Raji (cell line): ENCODE measurements around the gene SLC34A3.

Experiments used
- POLR2A ChIP-seq: IDR thresholded peaks from 2 replicates; pipeline ENCODE4 v1.6.1; 2011; ENCODE audit warnings: low read depth, low read length, control low read depth; ENCODE audit not compliant: insufficient read depth

The SLC34A3 gene

GRCh38 chr9:137230705-137231371, at the start of gene SLC34A3:
SLC34A3 (plus strand) TSS chr9:137230901; CDS start chr9:137231703, 802 bp downstream.
- TF ChIP-seq POLR2A: 0 out of 2 replicates have a peak, but pooled peaks have one; percentile 16

GRCh38 chr9:137181680-137182079, 49.0 kb upstream of the SLC34A3 start:
- no peak for TF ChIP-seq POLR2A

DNA sequence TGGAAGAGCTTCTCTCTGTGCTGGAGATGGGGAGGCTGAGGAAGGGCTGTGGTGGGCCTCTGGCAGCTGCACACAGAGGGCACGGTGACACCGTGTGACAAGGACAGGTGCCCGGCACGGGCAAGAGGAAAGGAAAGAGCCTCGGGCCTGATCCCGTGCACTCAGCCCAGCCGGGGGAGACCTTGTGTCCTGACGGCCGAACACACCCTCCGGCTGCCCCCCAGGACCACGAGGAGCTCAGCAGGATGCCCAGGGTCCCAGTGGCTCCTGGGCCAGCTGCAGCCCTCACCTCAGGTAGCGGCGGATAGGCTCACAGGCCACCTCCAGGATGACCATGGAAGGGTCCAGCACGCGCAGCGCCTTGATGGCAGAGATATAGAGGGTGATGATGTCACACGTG, 47.9 kb upstream of the SLC34A3 start:
- no peak for TF ChIP-seq POLR2A

- TF ChIP-seq POLR2A: no peak
Measured at GRCh38 chr9:137183980-137184595, 46.6 kb upstream of the SLC34A3 start.

GRCh38 chr9:137184881-137185660, 45.6 kb upstream of the SLC34A3 start:
- TF ChIP-seq POLR2A: no peak

GRCh38 chr9:137185921-137186320, 44.8 kb upstream of the SLC34A3 start:
- TF ChIP-seq POLR2A: no peak

DNA sequence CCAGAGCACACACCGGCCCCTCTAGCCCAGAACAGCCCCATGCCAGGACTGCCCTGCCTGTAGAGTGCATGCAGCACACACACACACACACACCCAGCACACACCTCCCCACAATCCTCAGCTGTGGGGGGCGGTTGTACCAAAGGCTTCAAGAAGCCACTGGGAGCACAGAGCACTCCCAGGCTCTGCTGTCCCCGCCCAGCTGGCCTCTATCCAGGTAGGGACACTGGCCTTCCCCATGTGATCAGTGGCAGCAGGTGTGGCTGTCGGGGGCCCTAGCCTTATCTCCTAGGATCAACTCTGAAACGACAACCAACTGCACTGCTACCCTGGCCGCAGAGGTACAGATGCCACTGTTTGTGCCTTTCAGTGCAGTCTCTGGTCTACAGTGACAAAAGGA, 44.3 kb upstream of the SLC34A3 start:
- TF ChIP-seq POLR2A: no peak

DNA sequence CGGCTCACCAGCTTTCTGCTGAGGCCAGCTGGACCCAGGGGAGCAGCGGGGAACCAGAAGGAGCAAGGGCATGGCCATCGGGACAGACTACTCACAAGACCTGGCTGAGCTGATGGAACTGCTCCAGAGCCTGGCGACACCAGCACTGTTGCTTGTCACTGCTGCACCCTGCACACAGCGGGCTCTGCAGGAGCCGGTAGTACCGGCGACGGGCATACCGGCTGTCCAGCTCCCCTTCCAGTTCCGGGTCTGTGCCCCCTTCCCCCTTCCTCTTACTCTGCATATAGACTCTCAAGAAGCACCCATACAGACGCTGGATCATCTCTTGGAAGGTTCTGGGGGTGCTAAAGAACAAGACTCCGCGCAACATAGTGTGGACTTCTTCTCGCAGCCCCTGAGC, 43.3 kb upstream of the SLC34A3 start:
- TF ChIP-seq POLR2A: no peak

DNA sequence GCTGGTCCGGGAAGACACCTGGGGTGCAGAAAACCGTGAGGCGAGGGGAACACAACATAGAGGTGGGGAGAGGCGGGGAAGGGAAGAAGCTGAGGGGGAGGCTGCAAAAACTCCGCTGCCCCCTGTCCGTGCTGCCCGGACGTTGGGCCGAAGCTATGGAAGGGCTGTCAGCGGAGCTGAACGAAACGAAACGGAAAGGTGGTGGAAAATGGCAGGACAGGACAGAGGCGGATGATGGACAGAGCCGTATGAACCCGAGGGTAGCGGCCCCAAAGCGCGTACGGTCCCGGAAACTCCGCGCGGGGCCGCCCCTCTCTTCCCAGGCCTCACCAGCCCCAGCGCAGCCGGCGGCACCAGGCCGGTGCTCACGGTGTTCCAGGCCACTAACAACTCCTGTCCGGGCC, 42.6 kb upstream of the SLC34A3 start:
- no peak for TF ChIP-seq POLR2A

DNA sequence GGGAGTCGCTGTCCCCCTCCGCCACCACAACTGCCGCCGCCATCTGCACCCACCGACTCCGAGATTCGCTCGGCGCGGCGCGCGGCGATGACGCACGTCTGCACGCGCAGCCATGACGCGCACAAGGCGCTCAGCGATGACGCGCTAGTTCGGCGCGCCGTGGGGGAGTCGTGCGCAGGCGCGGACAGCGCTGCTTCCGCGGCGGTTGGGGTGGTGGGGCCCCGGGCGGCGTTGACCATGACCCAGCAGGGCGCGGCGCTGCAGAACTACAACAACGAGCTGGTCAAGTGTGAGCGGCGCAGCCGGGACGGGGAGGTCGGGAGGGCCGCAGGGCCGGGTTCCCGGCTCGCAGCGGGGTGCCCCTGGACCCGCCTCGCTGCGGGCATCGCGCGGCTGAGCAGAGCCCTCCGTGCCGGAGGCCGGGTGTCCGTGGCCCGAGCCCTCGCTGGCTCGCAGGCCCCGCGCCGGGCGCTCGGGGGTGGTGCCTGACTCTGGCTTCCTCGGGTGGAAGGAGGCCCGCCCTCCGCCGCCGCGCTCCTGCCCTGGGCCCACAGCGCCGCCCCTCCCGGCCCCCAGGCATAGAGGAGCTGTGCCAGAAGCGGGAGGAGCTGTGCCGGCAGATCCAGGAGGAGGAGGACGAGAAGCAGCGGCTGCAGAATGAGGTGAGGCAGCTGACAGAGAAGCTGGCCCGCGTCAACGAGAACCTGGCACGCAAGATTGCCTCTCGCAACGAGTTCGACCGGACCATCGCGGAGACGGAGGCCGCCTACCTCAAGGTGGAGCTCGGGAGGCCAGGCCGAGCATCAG, 42.0 kb upstream of the SLC34A3 start, which contains the start of the genes ANAPC2 and SSNA1:
ANAPC2 (minus strand) TSS at position 71 of the 807 bp plus-strand sequence; CDS start at position 43, 28 bp downstream.
SSNA1 (plus strand) TSS at position 187 of the 807 bp plus-strand sequence; CDS start at position 238, 51 bp downstream.
- TF ChIP-seq POLR2A: peak; percentile 92

DNA sequence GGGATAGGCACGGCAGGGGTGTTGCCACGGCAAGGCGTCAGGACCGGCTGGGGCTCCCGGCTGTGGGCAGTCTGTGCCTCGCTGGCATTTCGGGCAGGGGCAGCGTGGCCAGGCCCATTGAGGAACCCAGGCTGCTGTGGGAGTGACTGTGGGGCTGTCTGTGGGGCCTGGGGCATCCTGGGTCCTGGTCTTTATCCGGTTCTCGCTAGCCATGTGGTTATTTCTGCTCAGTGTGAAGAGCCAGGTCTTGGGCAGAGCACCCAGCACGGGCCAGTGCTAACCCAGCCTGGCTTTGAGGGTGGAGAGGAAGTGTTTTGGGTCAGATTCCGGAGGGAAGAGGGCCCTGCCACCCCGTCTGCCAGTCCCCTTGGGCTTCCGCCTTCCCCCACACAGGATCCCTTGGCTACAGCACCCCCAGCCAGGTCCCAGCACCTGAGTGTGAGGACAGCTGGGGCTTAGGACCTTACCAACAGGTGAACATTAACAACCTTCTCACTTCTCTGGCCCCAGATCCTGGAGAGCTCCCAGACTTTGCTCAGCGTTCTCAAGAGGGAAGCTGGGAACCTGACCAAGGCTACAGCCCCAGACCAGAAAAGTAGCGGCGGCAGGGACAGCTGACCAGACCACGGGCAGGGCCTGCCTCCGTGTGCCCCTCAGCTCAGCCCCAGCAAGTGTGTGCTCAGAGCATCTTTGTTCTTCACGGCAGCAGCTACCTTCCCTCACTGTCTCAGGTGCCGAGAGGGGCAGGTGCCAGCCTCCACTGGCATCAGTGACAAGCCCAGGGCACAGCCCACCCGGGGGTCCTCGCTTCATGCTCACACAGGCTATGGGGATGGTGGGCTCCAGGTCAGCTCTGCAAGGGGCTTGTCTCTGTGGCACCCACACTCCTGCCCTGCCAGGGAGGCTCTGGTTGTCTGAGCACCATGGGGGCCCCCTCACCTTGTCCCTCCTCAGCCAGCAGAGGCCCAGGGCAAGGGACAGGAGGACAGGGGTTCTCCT, 41.1 kb upstream of the SLC34A3 start:
- TF ChIP-seq POLR2A: no peak

GRCh38 chr9:137190315-137190856, 40.3 kb upstream of the SLC34A3 start:
- TF ChIP-seq POLR2A: no peak

DNA sequence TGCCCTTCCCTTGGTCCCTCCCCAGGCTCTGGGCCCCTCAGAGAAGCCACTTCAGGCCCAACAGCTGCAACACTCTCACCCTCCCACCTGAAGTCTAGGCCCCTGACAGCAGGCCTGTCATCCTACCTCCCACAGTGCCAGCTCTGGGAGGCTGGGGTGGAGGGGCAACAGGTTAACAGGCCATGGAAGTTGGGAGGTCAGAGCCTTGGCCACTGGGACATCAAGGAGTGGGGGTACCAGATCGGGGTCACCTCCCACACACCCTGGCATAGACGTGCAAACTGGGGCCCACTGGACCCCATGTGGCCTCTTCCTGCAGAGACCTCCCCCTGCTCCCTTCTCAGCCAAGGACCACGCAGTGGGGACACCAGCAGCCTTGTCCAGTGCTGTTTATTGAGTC, 39.5 kb upstream of the SLC34A3 start:
- TF ChIP-seq POLR2A: 0 out of 2 replicates have a peak, but pooled peaks have one; percentile 15
